Measurements from ENCODE around the gene TRPM5. TPM values are rescaled to one million over a fixed set of nuclear protein-coding genes. Genes with fewer than 3 reads are reported as not detected.

Gene TRPM5
- total RNA-seq, 4 donors from 2014 or later: 1.4 to 7.5 (median 4.3) TPM

GRCh38 chr11:2461956-2462542 lies 17.7 kb upstream of the TRPM5 start:
- DNase-seq: no peak
- H3K36me3 ChIP-seq: no peaks in the 10 kb centered on the region
- peaks cover 0 to 40% (median 34%) of the 10 kb centered on the region in 4 donors for H3K4me1 ChIP-seq
- H3K4me3 ChIP-seq: no peak overlapping the region
- no peaks in the 10 kb centered on the region for H3K9me3 ChIP-seq
- no peak for TF ChIP-seq POLR2AphosphoS5 (IDR thresholded peaks at IDR 0.05)
- TF ChIP-seq CTCF (IDR thresholded peaks at IDR 0.05): no peak
- TF ChIP-seq POLR2A (IDR thresholded peaks at IDR 0.05): no peak
- TF ChIP-seq EP300 (IDR thresholded peaks at IDR 0.05; ENCODE audit: low read depth): no peak
- 95% methylated on average over 14 of the region's 14 CpGs; no CpG with 5 or more reads in 1 of the 2 donors for WGBS, 2 donors (ENCODE audit: low coverage in 1 of 2)
- in situ Hi-C loops (cut with MboI; ENCODE audit: low pct_ligation_motif_present in 1 of 4, low pct_unique_long_range_greater_than_20kb in 1 of 4, low sequenced_read_pairs in 3 of 4) (no loop called here), intact Hi-C loops (cut with DNase I; ENCODE audit: low total_unique reads) (no loop called here)
- H3K27me3 ChIP-seq: no peaks in the 10 kb centered on the region
- H3K27ac ChIP-seq: no peak overlapping the region

GRCh38 chr11:2461253-2461955 lies 17.1 kb upstream of the TRPM5 start:
- WGBS, 2 donors (ENCODE audit: low coverage in 1 of 2): 80% methylated on average over 2 to 17 of the region's 17 CpGs
- in situ Hi-C loops (cut with MboI; ENCODE audit: low pct_ligation_motif_present in 1 of 4, low pct_unique_long_range_greater_than_20kb in 1 of 4, low sequenced_read_pairs in 3 of 4): no loop called here
- Histone ChIP-seq H3K9me3 (no peaks in the 10 kb centered on the region), H3K27me3 (no peaks in the 10 kb centered on the region), H3K4me1 (peaks cover 0 to 40% (median 30%) of the 10 kb centered on the region in 4 donors), H3K36me3 (no peaks in the 10 kb centered on the region), H3K4me3 (no peak overlapping the region), H3K27ac (peak overlapping the region in 3 of 4 donors; percentile 40 to 72 (median 55))
- DNase-seq: no peak
- intact Hi-C loops (cut with DNase I; ENCODE audit: low total_unique reads): no loop called here
- no peak for TF ChIP-seq POLR2AphosphoS5 (IDR thresholded peaks at IDR 0.05)
- no peak for TF ChIP-seq POLR2A (IDR thresholded peaks at IDR 0.05)

GRCh38 chr11:2460540-2461252 lies 16.4 kb upstream of the TRPM5 start:
- DNase-seq: peak; percentile 66
- Histone ChIP-seq H3K27me3 (no peaks in the 10 kb centered on the region), H3K9me3 (no peaks in the 10 kb centered on the region), H3K27ac (peak overlapping the region; percentile 34 to 72 (median 48)), H3K4me1 (peaks cover 0 to 40% (median 30%) of the 10 kb centered on the region in 4 donors), H3K4me3 (no peak overlapping the region), H3K36me3 (no peaks in the 10 kb centered on the region)
- intact Hi-C loops (cut with DNase I; ENCODE audit: low total_unique reads) (no loop called here), in situ Hi-C loops (cut with MboI; ENCODE audit: low pct_ligation_motif_present in 1 of 4, low pct_unique_long_range_greater_than_20kb in 1 of 4, low sequenced_read_pairs in 3 of 4) (no loop called here)
- 60% methylated on average over 13 of the region's 15 CpGs; no CpG with 5 or more reads in 1 of the 2 donors for WGBS, 2 donors (ENCODE audit: low coverage in 1 of 2)
- no peak for TF ChIP-seq EP300 (IDR thresholded peaks at IDR 0.05; ENCODE audit: low read depth)
- TF ChIP-seq POLR2AphosphoS5 (IDR thresholded peaks at IDR 0.05): no peak
- TF ChIP-seq CTCF (IDR thresholded peaks at IDR 0.05): no peak
- TF ChIP-seq POLR2A (IDR thresholded peaks at IDR 0.05): no peak

- WGBS, 2 donors (ENCODE audit: low coverage in 1 of 2): 33 to 58% methylated on average over 1 to 13 of the region's 13 CpGs
- TF ChIP-seq POLR2A (IDR thresholded peaks at IDR 0.05) (no peak), POLR2AphosphoS5 (IDR thresholded peaks at IDR 0.05) (no peak), EP300 (IDR thresholded peaks at IDR 0.05; ENCODE audit: low read depth) (no peak), CTCF (IDR thresholded peaks at IDR 0.05) (no peak)
- H3K9me3 ChIP-seq: no peaks in the 10 kb centered on the region
- DNase-seq: peak; percentile 69
- H3K4me1 ChIP-seq: peaks cover 0 to 38% (median 30%) of the 10 kb centered on the region in 4 donors
- H3K27me3 ChIP-seq: no peaks in the 10 kb centered on the region
- intact Hi-C loops (cut with DNase I; ENCODE audit: low total_unique reads) (no loop called here), in situ Hi-C loops (cut with MboI; ENCODE audit: low pct_ligation_motif_present in 1 of 4, low pct_unique_long_range_greater_than_20kb in 1 of 4, low sequenced_read_pairs in 3 of 4) (no loop called here)
- peak overlapping the region; percentile 34 to 72 (median 48) for H3K27ac ChIP-seq
- H3K4me3 ChIP-seq: no peak overlapping the region
- no peaks in the 10 kb centered on the region for H3K36me3 ChIP-seq
Measured at GRCh38 chr11:2459796-2460531, 15.7 kb upstream of the TRPM5 start.

All from transverse colon (tissue), 4 donors.